NCI-H526 treated with DMSO at 0.1 percent for 48 hours (cell line): ENCODE measurements around the gene JUND.

Source experiments
- DNase-seq: peaks from one replicate; lab custom pipeline; 2025; lab: John Stamatoyannopoulos, UW

Gene JUND

GRCh38 chr19:18269070-18269723 lies 12.2 kb downstream of the JUND start:
- DNase-seq, result no peak

DNA sequence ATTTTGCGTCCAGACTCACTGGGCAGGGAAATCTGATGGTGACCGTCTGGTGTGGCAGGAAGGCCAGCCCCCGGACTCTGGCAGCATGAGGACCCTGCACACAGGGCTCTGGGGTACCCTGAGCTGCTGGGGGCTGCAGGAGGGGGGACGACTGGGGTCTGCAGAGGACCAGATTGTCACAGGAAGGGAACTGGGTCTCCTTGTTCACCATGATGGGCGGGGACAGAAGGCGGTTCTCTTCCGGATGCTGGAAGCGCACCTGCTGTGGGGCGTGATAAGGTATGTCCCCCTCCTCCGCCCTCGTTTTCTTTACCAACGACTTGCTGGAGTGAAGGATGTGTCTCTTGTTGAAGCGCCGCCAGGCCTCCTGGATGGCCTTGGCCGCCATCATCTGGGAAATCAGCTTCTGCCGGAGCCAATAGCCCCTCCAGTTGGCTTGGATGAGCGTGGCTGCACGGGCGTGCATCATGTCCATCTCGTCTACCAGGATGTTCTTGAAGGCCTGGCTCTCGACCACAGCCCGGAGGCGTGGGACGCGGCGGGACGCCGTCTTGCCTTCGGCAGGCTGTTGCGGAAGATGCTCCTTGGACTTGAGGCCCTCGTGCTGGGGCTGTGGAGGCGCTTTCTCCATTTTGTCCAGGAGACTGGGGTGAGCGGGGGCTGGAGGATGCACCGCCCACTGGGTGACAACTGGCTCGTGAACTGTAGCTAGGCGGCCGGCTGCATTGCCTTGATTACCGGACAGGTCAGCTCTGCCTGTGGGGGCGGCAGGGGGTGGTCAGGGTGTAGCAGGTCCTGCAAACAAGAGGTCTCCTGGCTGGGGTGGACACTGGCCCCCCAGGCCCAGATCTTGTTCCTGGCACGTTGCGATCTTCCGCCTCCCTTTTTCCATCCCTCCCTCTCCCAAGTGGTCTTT lies 14.4 kb downstream of the JUND start:
- DNase-seq, result no peak

DNA sequence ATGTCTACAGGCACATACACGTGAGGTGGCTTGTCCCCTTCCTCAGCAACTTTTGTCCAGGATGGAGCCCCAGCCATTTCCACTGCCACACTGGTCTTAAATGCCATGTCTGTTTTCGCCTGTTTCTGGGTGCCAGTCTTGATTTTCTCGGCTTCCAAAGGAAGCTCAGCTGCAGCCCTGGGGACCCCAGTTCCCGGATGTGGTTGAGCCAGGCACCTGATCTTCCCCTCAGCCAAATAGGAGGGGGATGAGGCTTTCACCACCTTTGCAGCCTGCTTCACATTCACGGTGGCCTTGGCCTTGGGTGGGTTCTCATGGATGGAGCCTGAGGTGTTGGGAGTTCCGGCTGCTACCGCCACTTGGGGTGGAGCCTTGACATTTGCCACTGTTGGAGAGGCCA lies 15.8 kb downstream of the JUND start:
- DNase-seq, result no peak

DNA sequence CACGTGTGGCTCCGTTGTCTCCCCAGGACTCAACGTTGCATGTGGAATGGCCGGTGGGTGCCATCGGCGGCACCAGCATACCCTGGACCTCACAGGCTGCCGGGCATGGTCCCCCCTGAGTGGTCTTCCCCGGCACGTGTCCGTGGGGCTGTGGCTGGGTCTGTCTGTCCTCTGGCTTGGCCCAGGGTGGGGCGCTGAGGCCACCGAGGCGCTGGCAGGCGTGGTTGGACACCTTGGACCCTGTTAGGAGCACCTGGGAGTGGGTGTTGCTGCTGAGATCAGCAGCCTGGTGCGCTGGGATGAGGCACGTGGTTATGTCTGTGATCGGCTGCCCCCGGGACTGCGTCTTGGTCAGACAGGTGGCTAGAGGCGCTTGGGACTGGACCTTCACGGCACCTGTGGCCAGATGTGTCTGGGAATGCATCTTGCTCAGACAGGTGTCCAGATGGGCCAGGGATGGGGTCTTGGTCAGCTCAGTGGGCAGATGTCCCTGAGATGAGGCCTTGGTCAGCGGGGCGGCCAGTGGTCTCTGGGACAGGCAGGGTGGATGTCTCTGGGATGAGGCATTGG lies 16.4 kb downstream of the JUND start:
- no peak for DNase-seq

GRCh38 chr19:18264137-18264854 lies 17.1 kb downstream of the JUND start:
- no peak for DNase-seq

DNA sequence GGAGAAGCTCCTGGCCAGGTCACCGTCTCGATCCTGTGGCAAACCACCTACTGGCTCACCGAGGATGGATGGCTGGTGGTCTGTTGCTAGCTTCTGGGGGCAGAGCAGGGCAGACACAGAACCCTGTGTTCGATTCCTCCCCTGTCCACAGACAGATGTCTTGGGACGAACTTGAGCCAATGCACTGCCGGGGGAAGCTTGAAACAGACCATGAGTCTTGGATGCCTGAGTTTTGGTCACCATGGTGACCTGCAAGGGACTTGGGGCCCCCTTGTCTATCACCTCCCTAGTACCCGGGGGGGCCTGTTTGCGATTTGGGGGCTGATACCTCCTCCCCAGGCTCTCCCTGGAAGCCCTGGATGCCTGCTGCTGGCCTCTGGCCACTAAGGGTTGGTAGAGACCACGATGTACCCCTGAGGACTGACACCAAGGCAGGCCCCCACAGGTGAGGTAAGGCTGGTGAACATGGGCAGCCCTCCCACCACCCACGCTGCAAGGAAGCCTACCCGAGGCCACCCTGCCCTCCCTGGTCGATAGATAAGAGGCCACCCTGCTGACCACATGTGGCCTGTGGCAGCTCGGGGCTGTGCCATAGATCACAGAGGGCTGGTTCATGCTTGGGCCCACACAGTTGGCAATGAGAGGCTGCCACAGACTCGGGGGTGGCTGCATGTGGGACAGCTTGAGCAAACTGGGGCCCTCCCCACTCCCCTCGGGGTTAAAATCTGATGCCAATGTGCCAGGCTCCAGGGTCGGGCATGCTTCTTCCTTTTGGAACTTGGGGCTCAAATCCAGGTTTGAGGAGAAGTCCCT lies 17.9 kb downstream of the JUND start:
- DNase-seq, result no peak

DNA sequence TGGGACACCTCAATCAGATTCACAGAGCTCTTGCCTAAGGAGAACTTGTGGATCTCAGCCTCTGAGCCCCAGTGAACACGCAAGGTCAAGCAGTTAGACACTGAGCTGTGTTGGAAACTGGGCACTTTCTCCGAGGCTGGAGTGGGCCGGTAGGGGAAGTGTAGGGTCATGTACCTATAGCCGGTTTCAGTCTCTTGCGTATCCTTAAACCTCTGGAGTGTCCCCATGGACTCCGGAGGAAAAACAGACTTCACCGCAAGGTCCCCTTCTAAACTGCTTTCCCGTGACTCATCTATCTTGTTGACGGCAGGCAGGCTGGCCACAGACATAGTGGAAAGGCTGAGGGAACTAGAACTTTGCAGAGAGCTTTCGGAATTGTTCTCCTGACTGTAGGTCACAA lies 18.5 kb downstream of the JUND start:
- DNase-seq, result no peak

DNA sequence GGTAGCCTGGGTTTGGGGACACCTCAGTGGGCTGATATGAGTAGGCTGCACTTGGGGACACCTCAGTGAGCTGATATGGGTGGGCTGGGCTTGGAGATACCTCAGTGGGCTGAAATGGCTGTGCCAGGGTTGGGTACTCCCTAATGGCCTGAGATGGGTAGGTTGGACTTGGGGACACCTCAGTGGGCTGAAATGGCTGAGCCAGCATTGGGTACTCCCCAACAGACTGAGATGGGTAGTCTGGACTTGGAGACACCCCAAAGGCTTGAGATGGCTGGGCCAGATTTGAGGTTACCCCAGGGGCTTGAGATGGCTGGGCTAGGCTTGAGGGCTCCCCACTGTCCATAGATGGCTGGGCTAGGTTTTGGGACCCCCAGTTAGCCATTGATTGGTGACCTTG lies 19.3 kb downstream of the JUND start:
- DNase-seq, result no peak

GRCh38 chr19:18261474-18261873 lies 19.9 kb downstream of the JUND start:
- no peak for DNase-seq

DNA sequence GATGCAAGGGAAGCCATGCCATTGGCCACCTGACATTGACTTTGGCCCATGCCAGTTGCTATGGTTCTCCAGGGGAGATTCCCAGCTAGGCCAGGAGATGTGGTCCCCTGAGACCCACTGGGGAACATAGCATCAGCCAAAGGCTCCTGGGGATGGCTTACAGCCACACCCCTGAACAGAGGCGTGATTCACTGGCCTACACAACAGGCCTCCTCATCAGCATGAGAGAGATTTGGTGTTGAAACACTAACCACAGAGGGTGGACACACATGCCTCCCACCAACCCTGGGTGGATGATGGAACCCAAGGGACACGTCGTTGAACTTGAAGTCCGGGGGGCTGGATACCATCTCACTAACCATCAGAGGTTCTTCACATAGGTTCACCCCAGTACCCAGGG lies 21.5 kb downstream of the JUND start:
- DNase-seq, result no peak

- DNase-seq, result no peak
These were observed 23.6 kb downstream of the JUND start for GRCh38 chr19:18257503-18258470.

- no peak for DNase-seq
These were observed 26.6 kb downstream of the JUND start for GRCh38 chr19:18254546-18255503.

DNA sequence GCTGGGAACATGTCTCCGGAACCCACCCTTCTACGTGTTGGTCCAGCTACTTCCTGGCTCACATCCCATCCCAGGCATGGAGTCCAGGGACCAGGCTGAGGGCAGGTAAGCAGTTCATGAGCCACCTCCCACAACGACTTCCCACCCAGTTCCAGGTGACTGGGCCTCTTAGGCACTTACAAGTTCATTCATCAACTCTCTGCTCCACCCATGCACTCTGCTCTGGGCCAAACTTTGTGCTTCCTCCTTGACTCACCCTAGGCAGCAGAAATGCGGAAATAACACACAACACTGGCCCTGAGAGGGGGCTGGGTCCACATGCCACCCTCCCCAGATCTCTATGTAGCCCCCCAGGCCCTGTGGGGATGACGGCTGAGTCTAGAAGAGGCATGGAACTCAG lies 27.7 kb downstream of the JUND start:
- no peak for DNase-seq

DNA sequence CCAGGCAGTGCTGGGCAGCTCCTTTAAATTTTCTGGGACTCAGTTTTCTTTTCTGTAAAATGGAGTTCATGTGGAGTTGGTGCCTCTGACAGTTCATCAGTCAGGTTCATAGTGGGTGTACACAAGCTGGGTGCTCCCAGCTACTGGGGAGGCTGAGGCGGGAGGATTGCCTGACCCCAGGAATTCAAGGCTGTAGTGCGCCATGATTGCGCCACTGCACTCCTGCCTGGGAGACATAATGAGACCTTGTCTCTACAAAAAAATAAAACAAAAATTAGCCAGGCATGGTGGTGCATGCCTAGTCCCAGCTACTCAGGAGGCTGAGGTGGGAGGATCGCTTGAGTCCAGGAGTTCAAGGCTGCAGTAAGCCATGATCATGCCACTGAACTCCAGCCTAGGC lies 28.3 kb downstream of the JUND start:
- no peak for DNase-seq

DNA sequence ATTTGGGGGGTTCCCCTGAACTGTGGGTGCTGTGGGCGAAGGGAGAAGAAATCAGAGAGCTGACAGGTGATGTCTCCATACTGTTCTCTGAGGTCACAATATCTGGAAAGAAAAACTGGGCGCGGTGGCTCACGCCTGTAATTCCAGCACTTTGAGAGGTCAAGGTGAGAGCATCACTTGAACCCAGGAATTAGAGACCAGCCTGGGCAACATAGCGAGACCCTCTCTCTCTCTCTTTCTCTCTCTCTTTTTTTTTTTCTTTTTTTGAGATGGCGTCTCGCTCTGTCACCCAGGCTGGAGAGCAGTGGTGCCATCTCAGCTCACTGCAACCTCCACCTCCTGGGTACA lies 29.1 kb downstream of the JUND start:
- DNase-seq, result no peak

- DNase-seq, result no peak
These were observed 29.6 kb downstream of the JUND start for GRCh38 chr19:18251587-18252369.

DNA sequence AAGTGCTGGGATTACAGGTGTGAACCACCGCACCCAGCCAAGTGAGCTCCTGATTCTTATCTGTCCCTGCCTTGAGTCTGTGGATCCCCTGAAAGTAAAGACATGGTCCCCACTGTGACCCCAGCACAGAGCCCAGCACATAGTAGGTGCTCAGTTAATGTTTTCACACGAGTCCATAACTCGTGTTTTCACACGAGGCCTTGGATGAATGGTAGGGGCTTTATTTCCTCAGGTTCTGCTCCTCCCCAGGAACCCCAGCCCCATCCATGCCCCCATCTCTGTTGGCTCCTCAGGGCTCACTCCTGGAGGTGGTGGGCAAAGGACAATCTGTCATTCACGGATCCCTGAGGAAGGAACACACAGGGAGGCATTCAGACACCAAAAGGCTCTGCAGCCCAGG lies 31.6 kb downstream of the JUND start:
- DNase-seq, result no peak

DNA sequence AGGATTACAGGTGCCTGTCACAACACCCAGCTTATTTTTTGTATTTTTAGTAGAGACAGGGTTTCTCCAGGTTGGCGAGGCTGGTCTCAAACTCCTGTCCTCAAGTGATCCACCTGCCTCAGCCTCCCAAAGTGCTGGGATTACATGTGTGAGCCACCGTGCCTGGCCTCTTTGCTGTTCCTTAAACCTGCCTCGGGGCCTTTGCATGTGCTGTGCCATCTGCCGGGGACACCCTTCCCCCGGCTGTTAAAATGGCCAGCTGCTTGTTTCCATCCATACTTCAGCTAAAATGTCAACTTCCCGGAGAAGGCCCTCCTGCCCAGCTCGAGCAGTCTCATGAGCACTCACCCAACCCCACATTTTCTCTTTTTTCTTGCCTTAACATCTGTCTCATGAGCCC lies 36.1 kb downstream of the JUND start:
- DNase-seq, result no peak

GRCh38 chr19:18239303-18239702 lies 42.1 kb downstream of the JUND start:
- DNase-seq, result no peak
